K562 (cell line): Measurements from ENCODE around the gene EIF5A2. TPM values are rescaled to one million over a fixed set of nuclear protein-coding genes. Genes with fewer than 3 reads are reported as not detected.

ENCODE experiments used
- ATAC-seq: fragments of 200-7000 bp; cut with Tn5 transposase; 3 replicates; pipeline ENCODE4 v1.9.1; 2020; ENCODE audit warnings: moderate library complexity
- BruUV-seq: library from RNA; stranded (reverse); fragments of 400-500 nt; replicated peaks from 2 replicates; lab custom pipeline; 2021; lab: Mats Ljungman, UMichigan
- CTCF ChIA-PET: fragments of 300-600 bp; formaldehyde crosslinking; extraction: SDS; loops from one replicate; lab custom pipeline; 2021; ENCODE audit warnings: low intra/inter-chr PET ratio; lab: Yijun Ruan, JAX
- POLR2A ChIA-PET: fragments of 300-600, 350-650 bp; sonication (Branson Sonifier 250); formaldehyde crosslinking; extraction: SDS; loops from one replicate; lab custom pipeline; 2021; ENCODE audit warnings: antibody characterized with exemption, inconsistent platforms; lab: Yijun Ruan, JAX
- DNase-seq, 4 experiments: peaks; one replicate each; pipeline versions ENCODE4 v3.0.0 to v3.0.0-alpha.2; 2011 to 2018; ENCODE audit warnings: low spot score in 3 of 4, mixed read lengths in 3 of 4; ENCODE audit errors: extremely low read depth in 1 of 4
- FAIRE-seq: peaks from 2 replicates; lab custom pipeline; 2011; peaks lifted over from hg19 to GRCh38; lab: Jason Lieb, UNC
- H2AFZ ChIP-seq: 2 replicates; pipeline ENCODE4 v1.6.0; 2011; ENCODE audit warnings: low read depth, low read length, control low read depth, inconsistent platforms
- H3K27ac ChIP-seq: fragments of 200-600 bp; 3 replicates; pipeline ENCODE4 v1.8.0; 2011; ENCODE audit warnings: low read depth, mild to moderate bottlenecking, control low read depth, inconsistent platforms, low read length, moderate library complexity, mixed read lengths; ENCODE audit errors: extremely low read depth
- H3K27me3 ChIP-seq, 2 experiments: fragments of 300-600 bp in 1 of 2; 2 replicates in 1 of 2; 3 replicates in 1 of 2; pipeline versions ENCODE4 v1.6.0 to v1.8.0; 2011; ENCODE audit warnings: inconsistent platforms in 2 of 2, low read length in 2 of 2, mild to moderate bottlenecking in 1 of 2, mixed read lengths in 1 of 2, moderate library complexity in 1 of 2; ENCODE audit not compliant: control insufficient read depth in 2 of 2, insufficient read depth in 2 of 2
- H3K36me3 ChIP-seq: fragments of 300-600 bp; 3 replicates; pipeline ENCODE4 v1.8.0; 2011; ENCODE audit warnings: mild to moderate bottlenecking, low read length, inconsistent platforms; ENCODE audit not compliant: control insufficient read depth, insufficient read depth
- H3K4me1 ChIP-seq, 2 experiments: fragments of 200-600 bp in 1 of 2; replicated peaks in 1 of 2; 2 replicates in 1 of 2; 3 replicates in 1 of 2; pipeline versions ENCODE4 v1.5.1 to v1.8.0; 2011; ENCODE audit warnings: inconsistent platforms in 2 of 2, low read length in 2 of 2, mild to moderate bottlenecking in 1 of 2, mixed read lengths in 1 of 2, moderate library complexity in 1 of 2; ENCODE audit not compliant: control insufficient read depth in 2 of 2, insufficient read depth in 2 of 2
- H3K4me2 ChIP-seq: 2 replicates; pipeline ENCODE4 v1.6.1; 2011; ENCODE audit warnings: low read length, control low read depth, inconsistent platforms, mixed read lengths; ENCODE audit not compliant: insufficient read depth
- H3K4me3 ChIP-seq: fragments of 200-600 bp; sonication (generic), shearing (Covaris generic); 2 replicates; pipeline ENCODE4 v1.5.1; 2016; ENCODE audit warnings: control low read depth, inconsistent platforms
- H3K79me2 ChIP-seq: fragments of 200-600 bp; 3 replicates; pipeline ENCODE4 v1.8.0; 2011; ENCODE audit warnings: low read length, inconsistent platforms; ENCODE audit not compliant: control insufficient read depth, insufficient read depth
- H3K9ac ChIP-seq, 2 experiments: 2 replicates each; pipeline versions ENCODE4 v1.6.0 to v1.6.1; 2011; ENCODE audit warnings: low read depth in 2 of 2, low read length in 2 of 2, control low read depth in 1 of 2, inconsistent platforms in 1 of 2, mild to moderate bottlenecking in 1 of 2, mixed read lengths in 1 of 2; ENCODE audit not compliant: insufficient read depth in 1 of 2
- H3K9me1 ChIP-seq: one replicate; pipeline ENCODE4 v1.6.0; 2011; ENCODE audit warnings: inconsistent platforms, mild to moderate bottlenecking, low read length, moderate library complexity; ENCODE audit not compliant: control insufficient read depth, insufficient read depth
- H3K9me3 ChIP-seq: replicated peaks from 2 replicates; pipeline ENCODE4 v1.5.1; 2011; ENCODE audit warnings: low read depth, low read length, inconsistent platforms; ENCODE audit not compliant: control insufficient read depth, insufficient read depth
- H4K20me1 ChIP-seq: replicated peaks from 2 replicates; pipeline ENCODE4 v1.6.1; 2011; ENCODE audit warnings: low read length, inconsistent platforms, mixed read lengths; ENCODE audit not compliant: control insufficient read depth, insufficient read depth
- BRD4 ChIP-seq: fragments of 200-600 bp; sonication (generic); IDR thresholded peaks from 2 replicates; pipeline ENCODE4 v1.6.1; 2017; ENCODE audit warnings: inconsistent platforms
- CHCHD3 ChIP-seq: fragments of 250-450 bp; sonication (Bioruptor Pico); IDR thresholded peaks from 2 replicates; pipeline ENCODE4 v2.1.2; 2022; ENCODE audit warnings: mild to moderate bottlenecking
- CREM ChIP-seq: IDR thresholded peaks from 2 replicates; pipeline ENCODE4 v1.6.1; 2014; ENCODE audit warnings: antibody characterized with exemption, low read depth
- ELK3 ChIP-seq: fragments of 450-650 bp; formaldehyde crosslinking; IDR thresholded peaks from 2 replicates; pipeline ENCODE4 v1.4.0; 2020; ENCODE audit warnings: mild to moderate bottlenecking
- PCBP2 ChIP-seq: fragments of 200-400 bp; formaldehyde crosslinking; IDR thresholded peaks from 2 replicates; pipeline ENCODE4 v1.6.1; 2018; ENCODE audit warnings: low read length, low read depth, mild to moderate bottlenecking, moderate library complexity; ENCODE audit not compliant: poor library complexity, severe bottlenecking
- RBM14 ChIP-seq: fragments of 200-400 bp; formaldehyde crosslinking; IDR thresholded peaks from 2 replicates; pipeline ENCODE4 v1.6.1; 2018; ENCODE audit warnings: low read depth, mild to moderate bottlenecking, low read length, moderate library complexity, borderline replicate concordance; ENCODE audit not compliant: insufficient read depth
- TAF7 ChIP-seq: fragments of 450-650 bp; IDR thresholded peaks from 2 replicates; pipeline ENCODE4 v1.6.1; 2016; ENCODE audit warnings: missing genetic modification characterization, missing compliant biosample characterization
- TGIF2 ChIP-seq: sonication (generic); formaldehyde crosslinking; IDR thresholded peaks from 2 replicates; pipeline ENCODE4 v1.8.1; 2022; ENCODE audit warnings: mild to moderate bottlenecking, missing genetic modification reagents, moderate library complexity
- U2AF1 ChIP-seq: fragments of 200-400 bp; formaldehyde crosslinking; optimal IDR thresholded peaks from 2 replicates; pipeline ENCODE3; 2017; ENCODE audit warnings: mild to moderate bottlenecking, low read depth, low read length, moderate library complexity
- ZNF121 ChIP-seq: sonication (generic); formaldehyde crosslinking; conservative IDR thresholded peaks from 2 replicates; pipeline ENCODE4 v1.8.0; 2022; ENCODE audit warnings: missing genetic modification reagents
- ZNF134 ChIP-seq: fragments of 250-450 bp; sonication (Bioruptor Pico); conservative IDR thresholded peaks from 2 replicates; pipeline ENCODE4 v1.4.0; 2020
- ZNF212 ChIP-seq: fragments of 450-650 bp; formaldehyde crosslinking; IDR thresholded peaks from 2 replicates; pipeline ENCODE4 v1.4.0; 2020; ENCODE audit warnings: mild to moderate bottlenecking
- ZNF3 ChIP-seq: fragments of 250-450 bp; sonication (Bioruptor Pico); IDR thresholded peaks from 2 replicates; pipeline ENCODE4 v1.5.0; 2021; ENCODE audit warnings: mild to moderate bottlenecking, moderate library complexity
- ZNF407 ChIP-seq: fragments of 450-650 bp; IDR thresholded peaks from 2 replicates; pipeline ENCODE4 v1.6.1; 2016; ENCODE audit warnings: low read depth
- ZNF668 ChIP-seq: fragments of 250-450 bp; sonication (Bioruptor Pico); IDR thresholded peaks from 2 replicates; pipeline ENCODE4 v1.8.0; 2022; ENCODE audit warnings: mild to moderate bottlenecking, inconsistent platforms
- ZSCAN32 ChIP-seq: fragments of 450-650 bp; formaldehyde crosslinking; IDR thresholded peaks from 2 replicates; pipeline ENCODE4 v1.4.0; 2020; ENCODE audit warnings: mild to moderate bottlenecking, moderate library complexity
- whole genome bisulfite sequencing: fragments of 100-300 bp; shearing (Covaris generic); methylation state at CpG from one replicate; pipeline ENCODE4 v1.1.6; 2016; ENCODE audit warnings: low coverage, mixed read lengths; ENCODE audit not compliant: insufficient coverage; ENCODE audit errors: missing lambda C conversion rate; 5-methylcytosine and 5-hydroxymethylcytosine counted together
- in situ Hi-C: fragments of 300-500 bp; cut with MboI; formaldehyde crosslinking; loops from 4 replicates; pipeline ENCODE4 v1.15.0; 2018; ENCODE audit warnings: inconsistent platforms, mixed read lengths
- intact Hi-C: fragments of 100-400 bp; cut with micrococcal nuclease; formaldehyde crosslinking; loops from 2 replicates; pipeline ENCODE4 v1.14.2; 2022
- polyA plus RNA-seq, 8 experiments: library from polyadenylated mRNA; depleted of rRNA in 4 of 8; stranded (reverse) in 5 of 8; unstranded in 3 of 8; fragments of >200 nt; fragmentation: Nextera tagmentation in 2 of 8; fragmentation: Illumina TruSeq in 1 of 8; extraction: Ambion mirVana in 2 of 8; extraction: Trizol in 1 of 8; gene quantifications; 2 replicates each; pipeline versions ENCODE4 v1.2.1 to v1.2.3, GENCODE V29; 2011 to 2014; ENCODE audit warnings: inconsistent platforms in 1 of 8, missing spikeins in 1 of 8
- total RNA-seq, 7 experiments: library from RNA; depleted of rRNA in 6 of 7; stranded (reverse); fragments of >200 nt in 6 of 7; fragmentation: Illumina TruSeq in 2 of 7; extraction: Trizol in 2 of 7; gene quantifications; 2 replicates each; pipeline versions ENCODE4 v1.2.1 to v1.2.3, GENCODE V29; 2011 to 2021; ENCODE audit warnings: low replicate concordance in 1 of 7

Gene EIF5A2
- total and polyA plus RNA-seq, 9 of the 15 experiments (the other 6 are each of a cell fraction or from before 2014, with no cell fraction given), result 3.9 to 18.3 (median 15.9) TPM

- Histone ChIP-seq H4K20me1 (no peaks in the 10 kb centered on the region), H3K27ac (no peak overlapping the region), H3K9me1 (no peaks in the 10 kb centered on the region), H3K79me2 (no peaks in the 10 kb centered on the region), H3K9ac (no peak overlapping the region), H3K36me3 (no peaks in the 10 kb centered on the region), H3K27me3 (peaks cover 0 to 8% of the 10 kb centered on the region in 2 experiments; a peak in 1 of 5 replicates), H3K4me2 (no peak overlapping the region), H3K9me3 (no peaks in the 10 kb centered on the region; the same call in 1 of the 2 replicates), H3K4me1 (no peaks in the 10 kb centered on the region), H2AFZ (no peak overlapping the region), H3K4me3 (no peak overlapping the region)
- no peak for FAIRE-seq
- no peak for ATAC-seq
- ChIA-PET CTCF (no interaction called here), POLR2A (no interaction called here)
- DNase-seq, result no peak
- in situ Hi-C loops (no loop called here), intact Hi-C loops (no loop called here)
- WGBS, result 10% methylated on average over 1 of the region's 1 CpG
- BruUV-seq, result no TSS peak
- TF ChIP-seq ZNF407 (no peak), ZSCAN32 (no peak), RBM14 (no peak), U2AF1 (no peak), ZNF121 (CRISPR knock-in tag) (no peak), ZNF134 (CRISPR knock-in tag) (no peak), ELK3 (no peak), CHCHD3 (no peak), TAF7 (tag) (no peak), BRD4 (no peak), CREM (no peak), ZNF3 (CRISPR knock-in tag) (no peak), TGIF2 (CRISPR knock-in tag) (no peak), ZNF212 (CRISPR knock-in tag) (no peak), ZNF668 (CRISPR knock-in tag) (no peak), PCBP2 (no peak)
Observed at GRCh38 chr3:170941551-170941950, 33.1 kb upstream of the EIF5A2 start.
